ENCODE measurements around the gene FLNB.

The FLNB gene

DNA sequence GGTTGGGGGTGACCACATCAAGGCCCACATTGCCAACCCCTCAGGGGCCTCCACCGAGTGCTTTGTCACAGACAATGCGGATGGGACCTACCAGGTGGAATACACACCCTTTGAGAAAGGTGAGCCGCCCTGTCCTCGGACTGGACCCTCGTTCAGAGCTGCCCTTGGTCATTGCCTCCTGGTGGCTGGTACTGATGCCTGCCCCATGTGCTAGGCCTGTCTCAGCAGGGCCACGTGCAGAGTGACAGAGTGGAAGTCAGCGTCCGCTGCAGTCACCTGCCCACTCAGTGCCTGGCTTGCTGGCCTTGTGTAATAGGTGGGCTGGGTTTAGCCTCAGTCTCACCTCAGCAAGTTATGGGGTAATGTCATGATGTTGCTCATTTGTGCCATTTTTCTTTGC lies 116.2 kb downstream of the FLNB start:
- TF ChIP-seq CTCF (conservative IDR thresholded peaks at IDR 0.05; ENCODE audit: low read depth, low read length), result no peak
- H3K4me3 ChIP-seq (ENCODE audit: low read depth, low read length), result no peak overlapping the region
- no peak for DNase-seq (ENCODE audit: low read depth)

GRCh38 chr3:58129041-58129770 lies 121.0 kb downstream of the FLNB start:
- no peak for TF ChIP-seq CTCF (conservative IDR thresholded peaks at IDR 0.05; ENCODE audit: low read depth, low read length)
- no peak overlapping the region for H3K4me3 ChIP-seq (ENCODE audit: low read depth, low read length)

DNA sequence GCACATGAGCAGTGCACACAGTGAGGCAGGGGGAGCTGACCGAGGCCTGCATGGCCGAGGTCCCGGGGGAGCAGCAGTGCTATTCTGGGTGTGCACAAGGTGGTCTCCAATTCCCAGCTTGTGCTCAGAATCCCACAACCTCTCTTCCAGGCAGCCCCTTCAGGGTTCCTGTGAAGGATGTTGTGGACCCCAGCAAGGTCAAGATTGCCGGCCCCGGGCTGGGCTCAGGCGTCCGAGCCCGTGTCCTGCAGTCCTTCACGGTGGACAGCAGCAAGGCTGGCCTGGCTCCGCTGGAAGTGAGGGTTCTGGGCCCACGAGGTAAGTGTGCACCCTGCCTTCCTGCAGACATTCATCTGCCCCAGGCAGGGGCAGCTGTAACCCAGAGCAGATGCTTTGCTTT lies 122.4 kb downstream of the FLNB start:
- no peak for TF ChIP-seq CTCF (conservative IDR thresholded peaks at IDR 0.05; ENCODE audit: low read depth, low read length)
- no peak overlapping the region for H3K4me3 ChIP-seq (ENCODE audit: low read depth, low read length)
- no peak for DNase-seq (ENCODE audit: low read depth)

More at GRCh38 chr3:58129041-58129770, 121.0 kb downstream of the FLNB start:
- DNase-seq (ENCODE audit: low read depth), result no peak

- no peak for TF ChIP-seq CTCF (conservative IDR thresholded peaks at IDR 0.05; ENCODE audit: low read depth, low read length)
- no peak overlapping the region for H3K4me3 ChIP-seq (ENCODE audit: low read depth, low read length)
- no peak for DNase-seq (ENCODE audit: low read depth)
These were observed 123.0 kb downstream of the FLNB start for GRCh38 chr3:58131101-58131825.

- no peak for DNase-seq (ENCODE audit: low read depth)
- no peak overlapping the region for H3K4me3 ChIP-seq (ENCODE audit: low read depth, low read length)
- TF ChIP-seq CTCF (conservative IDR thresholded peaks at IDR 0.05; ENCODE audit: low read depth, low read length), result no peak
These were observed 124.6 kb downstream of the FLNB start for GRCh38 chr3:58132850-58133249.

- TF ChIP-seq CTCF (conservative IDR thresholded peaks at IDR 0.05; ENCODE audit: low read depth, low read length), result no peak
- H3K4me3 ChIP-seq (ENCODE audit: low read depth, low read length), result no peak overlapping the region
- DNase-seq (ENCODE audit: low read depth), result no peak
These were observed 126.2 kb downstream of the FLNB start for GRCh38 chr3:58134468-58134867.

Data from choroid plexus epithelial cell (primary cell).